ENCODE results near the gene COL6A1.

The COL6A1 gene

DNA sequence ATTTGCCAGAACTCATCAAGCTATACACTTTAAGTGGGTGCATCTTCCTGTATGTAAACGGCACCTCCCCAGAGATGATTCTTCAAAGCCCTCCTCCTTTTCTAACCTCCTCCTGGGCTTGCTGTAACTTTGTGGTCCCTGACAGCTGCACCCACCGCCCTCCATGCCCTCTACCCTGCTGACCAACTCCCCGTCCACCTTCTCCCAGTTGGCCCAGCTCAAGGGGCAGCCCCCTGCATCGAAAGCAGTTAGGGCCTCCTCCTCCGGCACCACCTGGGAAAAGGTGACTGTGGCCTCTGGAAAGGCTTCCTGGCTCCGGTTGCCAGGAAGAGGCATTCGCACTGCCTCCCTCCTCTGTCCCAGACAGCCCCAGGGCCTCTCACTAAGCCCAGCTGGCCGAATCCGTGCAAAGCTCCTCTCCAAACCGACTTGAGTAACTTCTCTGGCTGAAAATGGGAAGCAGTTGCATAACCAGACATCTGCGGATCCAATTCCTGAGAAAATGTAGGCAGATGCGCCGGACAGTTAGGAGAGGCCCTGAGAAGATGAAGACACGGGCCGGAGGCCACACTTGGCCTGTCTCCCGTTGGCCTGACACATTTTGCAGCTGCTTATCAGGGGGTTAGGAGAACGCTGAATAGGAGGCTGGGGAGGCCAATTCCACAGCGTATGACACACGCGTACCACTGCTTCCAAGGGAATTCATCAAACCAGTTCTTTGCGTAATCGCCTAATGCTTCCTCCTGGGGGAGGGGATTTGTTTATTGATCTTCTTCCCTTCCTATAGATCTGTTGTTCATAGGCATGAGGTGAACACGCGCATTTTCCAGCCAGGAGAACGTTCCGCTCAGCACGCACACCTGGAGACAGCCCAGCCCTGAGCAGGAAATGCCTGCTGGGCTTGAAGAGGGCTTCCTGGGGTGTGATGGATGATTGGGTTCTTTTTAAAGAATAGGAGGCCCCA lies 67.6 kb downstream of the COL6A1 start:
- Histone ChIP-seq H3K36me3 (ENCODE audit: control insufficient read depth, insufficient read depth, low read length) (no peaks in the 10 kb centered on the region), H3K79me2 (no peaks in the 10 kb centered on the region), H3K4me3 (ENCODE audit: low read depth, low read length) (no peak overlapping the region), H3K9me3 (ENCODE audit: control insufficient read depth, low read length) (no peaks in the 10 kb centered on the region), H3K4me1 (no peaks in the 10 kb centered on the region), H3K9ac (no peak overlapping the region), H3K27me3 (ENCODE audit: control insufficient read depth, insufficient read depth, low read length) (no peaks in the 10 kb centered on the region), H3K27ac (peak overlapping the region; percentile 59), H3K4me2 (ENCODE audit: low read length) (no peak overlapping the region), H2AFZ (no peak overlapping the region)
- TF ChIP-seq, protein P1, sequence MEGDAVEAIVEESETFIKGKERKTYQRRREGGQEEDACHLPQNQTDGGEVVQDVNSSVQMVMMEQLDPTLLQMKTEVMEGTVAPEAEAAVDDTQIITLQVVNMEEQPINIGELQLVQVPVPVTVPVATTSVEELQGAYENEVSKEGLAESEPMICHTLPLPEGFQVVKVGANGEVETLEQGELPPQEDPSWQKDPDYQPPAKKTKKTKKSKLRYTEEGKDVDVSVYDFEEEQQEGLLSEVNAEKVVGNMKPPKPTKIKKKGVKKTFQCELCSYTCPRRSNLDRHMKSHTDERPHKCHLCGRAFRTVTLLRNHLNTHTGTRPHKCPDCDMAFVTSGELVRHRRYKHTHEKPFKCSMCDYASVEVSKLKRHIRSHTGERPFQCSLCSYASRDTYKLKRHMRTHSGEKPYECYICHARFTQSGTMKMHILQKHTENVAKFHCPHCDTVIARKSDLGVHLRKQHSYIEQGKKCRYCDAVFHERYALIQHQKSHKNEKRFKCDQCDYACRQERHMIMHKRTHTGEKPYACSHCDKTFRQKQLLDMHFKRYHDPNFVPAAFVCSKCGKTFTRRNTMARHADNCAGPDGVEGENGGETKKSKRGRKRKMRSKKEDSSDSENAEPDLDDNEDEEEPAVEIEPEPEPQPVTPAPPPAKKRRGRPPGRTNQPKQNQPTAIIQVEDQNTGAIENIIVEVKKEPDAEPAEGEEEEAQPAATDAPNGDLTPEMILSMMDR (IDR thresholded peaks at IDR 0.05), result no peak

DNA sequence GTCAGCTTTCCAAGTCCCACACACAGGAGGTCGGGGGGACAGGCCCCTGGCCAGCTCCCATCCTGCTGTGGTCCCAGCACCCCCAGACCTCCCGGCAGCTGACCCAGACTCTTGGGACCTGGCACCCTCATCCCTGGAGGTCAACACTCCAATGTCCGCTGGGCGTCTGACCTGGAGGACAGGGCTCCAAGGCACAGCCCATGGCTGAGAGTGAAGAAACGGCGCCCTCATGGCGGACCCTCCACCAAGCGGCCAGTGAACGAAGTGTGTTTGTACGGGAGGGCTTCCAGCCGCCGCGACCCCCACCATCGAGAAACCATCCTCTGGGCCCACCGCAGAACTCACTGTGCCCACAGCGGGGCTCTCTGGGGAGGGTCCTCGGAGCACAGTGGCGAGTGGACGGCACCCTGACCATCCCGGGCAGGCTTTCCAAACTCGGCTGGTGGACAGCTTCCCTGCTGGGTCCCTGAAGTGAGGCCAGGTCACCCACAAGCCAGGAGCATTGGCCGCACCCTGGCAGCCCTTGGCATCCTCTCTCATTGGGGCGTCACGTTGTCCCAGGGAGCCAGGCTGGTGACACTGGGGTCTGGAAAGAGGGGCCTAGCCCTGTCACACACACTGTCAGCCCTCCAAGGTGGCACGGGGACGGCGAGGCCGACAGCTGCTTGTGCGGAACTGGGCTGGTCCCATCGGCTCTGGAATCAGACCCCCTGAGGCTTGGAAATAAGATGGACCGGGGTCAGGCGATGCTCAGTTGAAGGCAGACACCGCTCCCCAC lies 68.5 kb downstream of the COL6A1 start:
- H3K36me3 ChIP-seq (ENCODE audit: control insufficient read depth, insufficient read depth, low read length), result no peaks in the 10 kb centered on the region
- H3K4me2 ChIP-seq (ENCODE audit: low read length), result no peak overlapping the region
- H2AFZ ChIP-seq, result no peak overlapping the region
- no peaks in the 10 kb centered on the region for H3K4me1 ChIP-seq
- peak overlapping the region; percentile 59 for H3K27ac ChIP-seq
- no peak overlapping the region for H3K9ac ChIP-seq
- no peaks in the 10 kb centered on the region for H3K79me2 ChIP-seq
- no peaks in the 10 kb centered on the region for H3K27me3 ChIP-seq (ENCODE audit: control insufficient read depth, insufficient read depth, low read length)
- H3K9me3 ChIP-seq (ENCODE audit: control insufficient read depth, low read length), result no peaks in the 10 kb centered on the region
- TF ChIP-seq, protein P1 (IDR thresholded peaks at IDR 0.05), result no peak
- no peak overlapping the region for H3K4me3 ChIP-seq (ENCODE audit: low read depth, low read length)

DNA sequence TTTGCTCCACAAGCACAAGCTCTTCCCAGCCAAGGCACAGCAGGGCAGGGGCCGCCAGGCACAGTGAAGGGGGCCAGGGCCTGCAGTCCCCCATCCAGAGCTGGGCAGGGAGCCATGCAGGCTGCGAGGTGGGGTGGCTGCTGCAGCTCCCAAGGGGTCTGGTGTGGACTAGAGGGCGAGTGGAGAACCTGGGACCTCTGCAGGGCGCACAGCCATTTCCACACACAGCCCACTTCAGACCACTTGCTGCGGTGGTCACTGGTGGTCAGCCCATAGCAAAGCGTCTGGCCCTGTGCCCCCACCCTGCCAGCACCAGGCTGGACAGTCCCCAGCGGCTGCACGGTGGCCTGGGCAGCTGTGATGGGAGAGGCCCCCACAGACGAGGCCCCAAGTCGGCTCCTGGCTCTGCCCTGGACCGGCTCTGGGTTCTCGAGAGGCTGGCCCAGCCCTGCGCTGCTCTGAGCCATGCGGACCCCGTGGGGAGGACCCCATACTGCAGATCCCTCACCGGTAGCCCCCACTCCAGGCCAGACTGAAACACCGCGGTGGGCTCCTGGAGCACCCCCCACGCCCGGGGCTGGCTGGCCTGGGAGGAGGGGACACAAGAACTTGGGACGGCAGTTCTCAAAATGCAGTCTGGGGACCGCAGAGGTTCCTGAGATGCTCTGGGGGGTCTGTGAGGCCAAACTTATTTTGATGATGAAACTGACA lies 69.3 kb downstream of the COL6A1 start:
- Histone ChIP-seq H2AFZ (no peak overlapping the region), H3K4me1 (no peaks in the 10 kb centered on the region), H3K9ac (no peak overlapping the region), H3K4me3 (ENCODE audit: low read depth, low read length) (no peak overlapping the region), H3K4me2 (ENCODE audit: low read length) (no peak overlapping the region), H3K79me2 (no peaks in the 10 kb centered on the region), H3K9me3 (ENCODE audit: control insufficient read depth, low read length) (no peaks in the 10 kb centered on the region), H3K27ac (no peak overlapping the region), H3K36me3 (ENCODE audit: control insufficient read depth, insufficient read depth, low read length) (no peaks in the 10 kb centered on the region), H3K27me3 (ENCODE audit: control insufficient read depth, insufficient read depth, low read length) (no peaks in the 10 kb centered on the region)
- TF ChIP-seq, protein P1 (IDR thresholded peaks at IDR 0.05), result no peak

DNA sequence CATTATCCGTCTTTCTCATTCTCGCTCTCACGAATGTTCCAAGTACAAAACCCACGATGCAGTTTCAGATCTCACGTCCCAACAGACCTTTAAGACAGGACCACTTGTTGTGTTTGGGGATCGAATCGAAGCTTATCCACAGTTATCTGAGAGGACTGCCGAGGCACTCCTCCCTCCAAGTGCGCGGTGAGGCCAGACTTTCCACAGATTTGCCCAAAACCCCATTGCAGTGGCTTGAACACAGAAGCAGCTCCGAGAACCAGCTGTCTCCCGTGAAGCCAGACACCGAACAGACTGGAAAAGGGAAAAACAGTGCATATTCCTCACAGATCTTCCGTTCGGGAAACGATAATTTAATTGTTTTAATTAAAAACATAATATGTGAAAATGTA lies 69.8 kb downstream of the COL6A1 start:
- Histone ChIP-seq H3K27me3 (ENCODE audit: control insufficient read depth, insufficient read depth, low read length) (no peaks in the 10 kb centered on the region), H3K4me2 (ENCODE audit: low read length) (no peak overlapping the region), H3K9ac (no peak overlapping the region), H3K9me3 (ENCODE audit: control insufficient read depth, low read length) (no peaks in the 10 kb centered on the region), H3K79me2 (no peaks in the 10 kb centered on the region), H2AFZ (no peak overlapping the region), H3K27ac (no peak overlapping the region), H3K36me3 (ENCODE audit: control insufficient read depth, insufficient read depth, low read length) (no peaks in the 10 kb centered on the region), H3K4me3 (ENCODE audit: low read depth, low read length) (no peak overlapping the region), H3K4me1 (no peaks in the 10 kb centered on the region)
- TF ChIP-seq, protein P1 (IDR thresholded peaks at IDR 0.05), result no peak
